Kidney capillary endothelial cell (primary cell): ENCODE measurements around the gene MAD1L1.
"Not testable (repeated sequence)": the region's sequence is repeated elsewhere in the genome, so short reads cannot be mapped to it uniquely, and the experiment has no call there.

Experiments used
- DNase-seq: peaks from one replicate; pipeline ENCODE4 v3.0.0-alpha.2; 2018; ENCODE audit warnings: low spot score

MAD1L1 gene

GRCh38 chr7:2043316-2044039, 189.3 kb downstream of the MAD1L1 start:
- DNase-seq = no peak

- DNase-seq = no peak
These were observed 190.1 kb downstream of the MAD1L1 start for GRCh38 chr7:2042650-2043049.

- no peak for DNase-seq
These were observed 191.0 kb downstream of the MAD1L1 start for GRCh38 chr7:2041496-2042367.

- no peak for DNase-seq
These were observed 191.9 kb downstream of the MAD1L1 start for GRCh38 chr7:2040893-2041270.

- no peak for DNase-seq
These were observed 192.4 kb downstream of the MAD1L1 start for GRCh38 chr7:2040201-2040892.

GRCh38 chr7:2038931-2039728, 193.6 kb downstream of the MAD1L1 start:
- DNase-seq = no peak

GRCh38 chr7:2037808-2038522, 194.8 kb downstream of the MAD1L1 start:
- no peak for DNase-seq

- DNase-seq = no peak
These were observed 195.4 kb downstream of the MAD1L1 start for GRCh38 chr7:2037301-2037807.

- DNase-seq = no peak
These were observed 196.0 kb downstream of the MAD1L1 start for GRCh38 chr7:2036786-2037185.

- not testable (repeated sequence) for DNase-seq
These were observed 196.5 kb downstream of the MAD1L1 start for GRCh38 chr7:2036201-2036600.

GRCh38 chr7:2034291-2035201, 198.2 kb downstream of the MAD1L1 start:
- DNase-seq = no peak

GRCh38 chr7:2033586-2034135, 199.1 kb downstream of the MAD1L1 start:
- no peak for DNase-seq

- DNase-seq = no peak
These were observed 199.8 kb downstream of the MAD1L1 start for GRCh38 chr7:2032876-2033407.

- DNase-seq = no peak
These were observed 200.5 kb downstream of the MAD1L1 start for GRCh38 chr7:2032030-2032875.

GRCh38 chr7:2031451-2031845, 201.3 kb downstream of the MAD1L1 start:
- DNase-seq = no peak

- DNase-seq = no peak
These were observed 202.0 kb downstream of the MAD1L1 start for GRCh38 chr7:2030475-2031450.

- DNase-seq = no peak
These were observed 202.8 kb downstream of the MAD1L1 start for GRCh38 chr7:2029936-2030335.
